NCI-H510A (cell line): ENCODE data around the gene CLEC6A.
"Not testable (repeated sequence)": the region's sequence is repeated elsewhere in the genome, so short reads cannot be mapped to it uniquely, and the experiment has no call there.

Experiments used
- DNase-seq: peaks from one replicate; lab custom pipeline; 2025; lab: John Stamatoyannopoulos, UW

CLEC6A gene

DNA sequence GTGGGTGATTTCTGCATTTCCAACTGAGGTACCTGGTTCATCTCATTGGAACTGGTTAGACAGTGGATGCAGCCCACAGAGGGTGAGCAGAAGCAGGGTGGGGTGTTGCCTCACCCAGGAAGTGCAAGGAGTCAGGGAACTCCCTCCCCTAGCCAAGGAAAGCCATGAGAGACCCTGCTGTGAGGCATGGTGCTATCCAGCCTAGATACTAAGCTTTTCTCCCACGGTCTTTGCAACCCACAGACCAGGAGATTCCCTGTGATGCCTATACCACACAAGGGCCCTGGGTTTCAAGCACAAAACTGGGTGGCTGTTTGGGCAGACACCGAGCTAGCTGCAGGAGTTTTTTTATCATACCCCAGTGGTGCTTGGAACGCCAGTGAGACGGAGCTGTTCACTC, 39.9 kb downstream of the CLEC6A start:
- DNase-seq = not testable (repeated sequence)

DNA sequence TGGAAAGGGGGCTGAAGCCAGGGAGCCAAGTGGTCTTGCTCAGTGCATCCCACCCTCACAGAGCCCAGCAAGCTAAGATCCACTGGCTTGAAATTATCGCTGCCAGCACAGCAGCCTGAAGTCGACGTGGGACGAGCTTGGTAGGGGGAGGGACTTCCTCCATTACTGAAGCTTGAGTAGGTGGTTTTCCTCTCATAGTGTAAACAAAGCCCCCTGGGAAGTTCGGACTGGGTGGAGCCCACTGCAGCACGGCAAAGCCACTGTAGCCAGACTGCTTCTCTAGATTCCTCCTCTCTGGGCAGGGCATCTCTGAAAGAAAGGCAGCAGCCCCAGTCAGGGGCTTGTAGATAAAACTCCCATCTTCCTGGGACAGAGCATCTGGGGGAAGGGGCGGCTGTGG, 40.3 kb downstream of the CLEC6A start:
- DNase-seq = not testable (repeated sequence)

DNA sequence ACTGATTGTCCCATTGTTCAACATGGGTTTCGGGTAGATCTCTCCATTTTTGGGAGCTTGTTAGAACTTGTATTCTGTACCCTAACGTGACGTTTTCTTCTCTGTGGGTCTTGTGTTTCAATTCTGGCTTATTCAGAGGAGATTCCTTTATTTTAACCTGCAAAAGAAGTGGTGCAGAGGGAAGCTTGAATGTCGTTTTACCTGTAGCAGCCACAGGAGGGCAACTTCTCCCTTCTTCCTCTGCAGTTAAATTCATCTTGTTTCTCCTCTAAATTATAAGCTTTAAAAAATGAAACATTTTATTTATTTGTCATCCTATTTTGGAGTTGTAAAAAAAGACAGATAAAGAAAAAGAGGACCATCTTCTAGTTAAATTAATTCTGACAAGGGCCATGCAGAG, 43.9 kb downstream of the CLEC6A start:
- DNase-seq = no peak

GRCh38 chr12:8501720-8502119, 46.0 kb downstream of the CLEC6A start:
- DNase-seq = no peak

GRCh38 chr12:8504351-8504750, 48.6 kb downstream of the CLEC6A start:
- DNase-seq = no peak

- DNase-seq = no peak
Observed at GRCh38 chr12:8507596-8507995, 51.8 kb downstream of the CLEC6A start.

GRCh38 chr12:8508223-8508622, 52.5 kb downstream of the CLEC6A start:
- DNase-seq = no peak

- DNase-seq = no peak
Observed at GRCh38 chr12:8508910-8509841, 53.4 kb downstream of the CLEC6A start.

- DNase-seq = no peak
Observed at GRCh38 chr12:8513256-8513655, 57.5 kb downstream of the CLEC6A start, which contains the start of gene CLEC4D. CLEC4D (plus strand) TSS chr12:8513503; CDS start chr12:8513733, 230 bp downstream.

DNA sequence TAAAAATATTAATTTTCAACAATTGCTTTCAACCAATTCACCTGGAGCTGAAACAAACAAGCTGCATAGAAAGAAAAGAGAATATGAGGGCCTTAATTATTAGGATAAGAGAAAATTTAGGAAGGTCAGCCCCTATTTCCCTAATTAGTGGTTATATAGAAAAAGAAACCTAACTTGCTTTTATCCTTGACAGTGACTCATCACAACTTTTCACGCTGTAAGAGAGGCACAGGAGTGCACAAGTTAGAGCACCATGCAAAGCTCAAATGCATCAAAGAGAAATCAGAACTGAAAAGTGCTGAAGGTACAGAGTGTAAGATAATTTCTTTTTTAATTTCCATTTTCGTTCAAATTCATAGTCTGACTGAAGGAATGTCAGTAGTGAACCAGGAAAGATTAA, 62.2 kb downstream of the CLEC6A start:
- no peak for DNase-seq

DNA sequence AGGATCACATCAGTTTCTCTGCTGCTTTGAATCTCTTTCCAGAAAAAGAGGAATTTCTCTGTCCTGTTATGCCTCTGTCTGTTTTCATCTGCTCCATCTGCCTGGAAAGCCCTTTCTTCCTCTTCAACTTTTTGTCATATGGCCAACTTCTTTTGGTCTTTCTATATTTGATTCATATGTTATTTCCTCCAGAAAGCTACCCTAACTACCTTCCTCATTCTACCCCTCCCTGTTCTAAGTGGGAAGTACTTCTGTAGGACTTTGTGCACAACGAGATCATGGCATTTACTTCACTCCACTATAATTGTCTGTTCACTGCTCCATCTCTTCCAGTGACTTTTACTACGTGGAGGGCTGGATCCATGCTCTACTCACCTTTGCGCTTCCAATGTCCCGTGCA, 63.4 kb downstream of the CLEC6A start:
- no peak for DNase-seq

- DNase-seq = no peak
Observed at GRCh38 chr12:8527250-8528130, 71.7 kb downstream of the CLEC6A start.
